ENCODE measurements around the gene MXRA7. TPM values are rescaled to one million over a fixed set of nuclear protein-coding genes. Genes with fewer than 3 reads are reported as not detected.

MXRA7 gene
- total and polyA plus RNA-seq, 2 donors (not counting 3 experiments of a cell fraction or from before 2014, with no cell fraction given), result 49.5 to 95.8 TPM

- POLR2A ChIA-PET, result interaction anchor here (0.7 to 2.7 kb wide), 6 partner anchors 9 to 66 kb away, joined by 3 to 21 read pairs (median 4); partner anchors contain the start of genes JMJD6 and METTL23
- no peaks in the 10 kb centered on the region for H3K9me1 ChIP-seq (replicated peaks; ENCODE audit: control insufficient read depth, extremely low read depth, insufficient read depth, low read length)
- H3K9me3 ChIP-seq (replicated peaks; ENCODE audit: control insufficient read depth, insufficient read depth, low read length), result no peaks in the 10 kb centered on the region
- H3K79me2 ChIP-seq (ENCODE audit: control insufficient read depth, insufficient read depth, low read length), result peaks cover 59% of the 10 kb centered on the region
- FAIRE-seq (peak; percentile 93), DNase-seq (ENCODE audit: low read depth, low spot score) (peak; percentile 99)
- H3K36me3 ChIP-seq (ENCODE audit: control insufficient read depth in 2 of 2, extremely low read depth in 1 of 2, insufficient read depth in 2 of 2, low read length in 2 of 2), result peaks cover 6 to 30% of the 10 kb centered on the region in 2 experiments
- peaks cover 38% of the 10 kb centered on the region for H3K4me1 ChIP-seq (ENCODE audit: control insufficient read depth, extremely low read depth, insufficient read depth, low read length)
- peak within 1 kb of the TSS; percentile 92 for H3K27ac ChIP-seq (ENCODE audit: insufficient read depth, low read depth, low read length)
- peaks cover 6% of the 10 kb centered on the region for H4K20me1 ChIP-seq (replicated peaks; ENCODE audit: control insufficient read depth, extremely low read depth, insufficient read depth, low read length)
- intact Hi-C loops (cut with micrococcal nuclease) (loop anchor here (1.0 to 5.0 kb wide), 4 partner anchors 11 to 403 kb away; partner anchors contain the start of genes JMJD6, METTL23 and SEC14L1), dilution Hi-C loops (cut with MboI; ENCODE audit: extremely low pct_ligation_motif_present, low sequenced_read_pairs) (no loop called here)
- peak within 1 kb of the TSS; percentile 87 for H2AFZ ChIP-seq (ENCODE audit: low read depth, low read length)
- peak within 1 kb of the TSS; percentile 97 for H3K9ac ChIP-seq (replicated peaks; ENCODE audit: extremely low read depth, insufficient read depth, low read length)
- peak within 1 kb of the TSS; percentile 99 for H3K4me2 ChIP-seq (ENCODE audit: insufficient read depth, low read length)
- H3K4me3 ChIP-seq (replicated peaks in 1 of 3; ENCODE audit: insufficient read depth in 1 of 3, low read depth in 1 of 3, low read length in 3 of 3), result peak within 1 kb of the TSS; percentile 82 to 96 (median 90)
- TF ChIP-seq JUN (IDR thresholded peaks at IDR 0.05; ENCODE audit: borderline replicate concordance, insufficient read depth, insufficient read length, low read depth) (no peak), MAX (IDR thresholded peaks at IDR 0.05; ENCODE audit: insufficient read depth, insufficient read length) (no peak), MYC (IDR thresholded peaks at IDR 0.05; ENCODE audit: low read depth, low read length) (peak; percentile 31), POLR2A (IDR thresholded peaks at IDR 0.05; ENCODE audit: low read depth, low read length) (peak; percentile 100), POLR2AphosphoS5 (IDR thresholded peaks at IDR 0.05; ENCODE audit: insufficient read depth, low read depth, low read length) (peak; percentile 100), GATA2 (IDR thresholded peaks at IDR 0.05; ENCODE audit: insufficient read depth, insufficient read length, low read depth, low read length) (no peak), EZH2 (IDR thresholded peaks at IDR 0.05; ENCODE audit: borderline replicate concordance, low read depth, low read length, severe bottlenecking) (no peak)
- H3K27me3 ChIP-seq (ENCODE audit: control insufficient read depth in 2 of 2, insufficient read depth in 2 of 2, low read length in 2 of 2), result no peaks in the 10 kb centered on the region
- TSS peak; percentile 32 for BruUV-seq (replicated peaks)
- CTCF ChIA-PET, result interaction anchor here (2.1 to 3.8 kb wide), 2 partner anchors 10 to 18 kb away, joined by 5 to 22 read pairs; partner anchors contain the start of genes JMJD6 and METTL23
Observed at GRCh38 chr17:76737082-76737675, 26.4 kb upstream of the MXRA7 start, which contains the start of gene SRSF2. Gene SRSF2, minus strand, starts transcription at chr17:76737331. Its CDS starts 171 bp downstream, at chr17:76737160.
